ENCODE data around the gene SUMO3.

GRCh38 chr21:44831227-44831860 lies 13.5 kb upstream of the SUMO3 start:
- no peak for TF ChIP-seq CTCF (conservative IDR thresholded peaks at IDR 0.05 in 1 of 2, IDR thresholded peaks at IDR 0.05 in 1 of 2; ENCODE audit: low read depth in 1 of 2, low read length in 2 of 2)
- TF ChIP-seq EZH2 (IDR thresholded peaks at IDR 0.05; ENCODE audit: low read length, missing control alignments): no peak

Measured in fibroblast of lung (primary cell).